ENCODE measurements around the gene CEMIP.
"Not testable (repeated sequence)": the region's sequence is repeated elsewhere in the genome, so short reads cannot be mapped to it uniquely, and the experiment has no call there.

DNA sequence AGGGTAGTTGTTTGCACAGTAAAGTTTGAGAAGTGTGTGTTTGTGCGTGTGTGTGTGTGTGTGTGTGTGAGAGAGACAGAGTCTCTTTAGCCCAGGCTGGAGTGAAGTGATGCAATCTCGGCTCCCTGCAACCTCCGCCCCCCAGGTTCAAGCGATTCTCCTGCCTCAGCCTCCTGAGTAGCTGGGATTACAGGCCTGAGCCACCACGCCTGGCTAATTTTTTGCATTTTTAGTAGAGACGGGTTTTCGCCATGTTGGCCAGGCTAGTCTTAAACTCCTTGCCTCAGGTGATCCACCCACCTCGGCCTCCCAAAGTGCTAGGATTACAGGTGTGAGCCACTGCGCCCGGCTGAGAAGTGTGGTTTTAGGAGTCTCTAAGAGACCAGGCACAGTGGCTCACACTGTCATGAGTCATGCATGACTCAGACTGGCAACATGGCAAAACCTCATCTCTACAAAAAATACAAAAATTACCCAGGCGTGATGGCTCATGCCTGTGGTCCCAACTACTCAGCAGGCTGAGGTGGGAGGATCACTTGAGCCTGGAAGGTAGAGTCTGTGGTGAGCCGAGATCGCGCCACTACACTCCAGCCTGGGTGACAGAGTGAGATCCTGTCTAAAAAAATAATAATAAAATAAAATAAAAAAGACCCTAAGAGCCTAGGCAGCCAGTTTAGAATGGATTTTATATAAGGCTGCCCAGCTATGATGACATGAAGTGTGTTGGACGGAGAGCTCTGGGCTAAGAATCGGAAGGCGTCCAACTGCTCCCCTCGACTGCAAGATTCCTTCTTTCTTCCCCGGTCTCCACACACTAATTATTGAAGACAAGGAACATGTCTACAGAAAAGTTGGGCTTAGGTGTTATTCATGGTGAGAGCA lies 176.6 kb downstream of the CEMIP start:
- TF ChIP-seq, protein P1, sequence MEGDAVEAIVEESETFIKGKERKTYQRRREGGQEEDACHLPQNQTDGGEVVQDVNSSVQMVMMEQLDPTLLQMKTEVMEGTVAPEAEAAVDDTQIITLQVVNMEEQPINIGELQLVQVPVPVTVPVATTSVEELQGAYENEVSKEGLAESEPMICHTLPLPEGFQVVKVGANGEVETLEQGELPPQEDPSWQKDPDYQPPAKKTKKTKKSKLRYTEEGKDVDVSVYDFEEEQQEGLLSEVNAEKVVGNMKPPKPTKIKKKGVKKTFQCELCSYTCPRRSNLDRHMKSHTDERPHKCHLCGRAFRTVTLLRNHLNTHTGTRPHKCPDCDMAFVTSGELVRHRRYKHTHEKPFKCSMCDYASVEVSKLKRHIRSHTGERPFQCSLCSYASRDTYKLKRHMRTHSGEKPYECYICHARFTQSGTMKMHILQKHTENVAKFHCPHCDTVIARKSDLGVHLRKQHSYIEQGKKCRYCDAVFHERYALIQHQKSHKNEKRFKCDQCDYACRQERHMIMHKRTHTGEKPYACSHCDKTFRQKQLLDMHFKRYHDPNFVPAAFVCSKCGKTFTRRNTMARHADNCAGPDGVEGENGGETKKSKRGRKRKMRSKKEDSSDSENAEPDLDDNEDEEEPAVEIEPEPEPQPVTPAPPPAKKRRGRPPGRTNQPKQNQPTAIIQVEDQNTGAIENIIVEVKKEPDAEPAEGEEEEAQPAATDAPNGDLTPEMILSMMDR (IDR thresholded peaks at IDR 0.05), result not testable (repeated sequence)
- not testable (repeated sequence) for TF ChIP-seq POLR2A (IDR thresholded peaks at IDR 0.05)

Measured in adrenal gland (tissue), 5 donors.